LNCAP (cell line): Measurements from ENCODE around the gene KRAS.

Source experiments
- CTCF ChIP-seq: fragments of 450-650 bp; IDR thresholded peaks from 2 replicates; pipeline ENCODE4 v1.5.1; 2017; ENCODE audit warnings: mild to moderate bottlenecking

KRAS gene

GRCh38 chr12:25194722-25195055, 56.0 kb downstream of the KRAS start:
- no peak for TF ChIP-seq CTCF

GRCh38 chr12:25194214-25194613, 56.5 kb downstream of the KRAS start:
- no peak for TF ChIP-seq CTCF

GRCh38 chr12:25190793-25191192, 59.9 kb downstream of the KRAS start:
- TF ChIP-seq CTCF: no peak

- no peak for TF ChIP-seq CTCF
These were observed 61.1 kb downstream of the KRAS start for GRCh38 chr12:25189656-25190055.

GRCh38 chr12:25187781-25188180, 62.9 kb downstream of the KRAS start:
- no peak for TF ChIP-seq CTCF

GRCh38 chr12:25186788-25187402, 63.8 kb downstream of the KRAS start:
- no peak for TF ChIP-seq CTCF

- TF ChIP-seq CTCF: no peak
These were observed 64.5 kb downstream of the KRAS start for GRCh38 chr12:25186038-25186787.

- no peak for TF ChIP-seq CTCF
These were observed 66.6 kb downstream of the KRAS start for GRCh38 chr12:25184132-25184531.
